GM13976 (cell line): ENCODE data around the gene LRRC1.
A peak's percentile ranks its signal among the peaks of the same experiment; 100 is the strongest.

ENCODE experiments used
- DNase-seq: peaks from one replicate; pipeline ENCODE4 v3.0.0; 2012; ENCODE audit warnings: low spot score
- CTCF ChIP-seq: IDR thresholded peaks from 2 replicates; pipeline ENCODE4 v1.5.1; 2012; ENCODE audit warnings: borderline replicate concordance, mild to moderate bottlenecking; ENCODE audit not compliant: insufficient read depth; ENCODE audit errors: extremely low read depth, missing control alignments, control extremely low read depth
- in situ Hi-C: fragments of 300-500 bp; cut with MboI; formaldehyde crosslinking; loops from one replicate; pipeline ENCODE4 v1.12.0; 2022; ENCODE audit warnings: low sequenced_read_pairs, mixed read lengths, inconsistent platforms; ENCODE audit not compliant: unreplicated experiment

The LRRC1 gene

GRCh38 chr6:53790886-53791285, 3.9 kb upstream of the LRRC1 start:
- DNase-seq: no peak
- in situ Hi-C loops: no loop called here
- no peak for TF ChIP-seq CTCF

- no peak for DNase-seq
- TF ChIP-seq CTCF: no peak
- in situ Hi-C loops: no loop called here
Observed at GRCh38 chr6:53792016-53792415, 2.8 kb upstream of the LRRC1 start.

- in situ Hi-C loops: no loop called here
Observed at GRCh38 chr6:53792973-53793317, 1.9 kb upstream of the LRRC1 start.

GRCh38 chr6:53793318-53794136, 1.3 kb upstream of the LRRC1 start:
- peak; percentile 49 for DNase-seq
- no peak for TF ChIP-seq CTCF
- in situ Hi-C loops: no loop called here

More at GRCh38 chr6:53792973-53793317, 1.9 kb upstream of the LRRC1 start:
- no peak for TF ChIP-seq CTCF
- no peak for DNase-seq

GRCh38 chr6:53794137-53794719, 577 bp upstream of the LRRC1 start:
- in situ Hi-C loops: no loop called here
- DNase-seq: peak; percentile 65
- no peak for TF ChIP-seq CTCF

- DNase-seq: no peak
- TF ChIP-seq CTCF: no peak
- in situ Hi-C loops: no loop called here
Observed at GRCh38 chr6:53795340-53795701, 516 bp downstream of the LRRC1 start.
